DMS53 treated with DMSO at 0.1 percent for 48 hours (cell line): ENCODE measurements around the gene HK1.
"Not testable (repeated sequence)": the region's sequence is repeated elsewhere in the genome, so short reads cannot be mapped to it uniquely, and the experiment has no call there.

Experiments
- DNase-seq: peaks from one replicate; lab custom pipeline; 2025; ENCODE audit not compliant: unreplicated experiment; lab: John Stamatoyannopoulos, UW

HK1 gene

GRCh38 chr10:69278446-69278963 lies at the start of gene HK1:
Gene HK1 (plus strand): TSS chr10:69278496.
- DNase-seq, result no peak

DNA sequence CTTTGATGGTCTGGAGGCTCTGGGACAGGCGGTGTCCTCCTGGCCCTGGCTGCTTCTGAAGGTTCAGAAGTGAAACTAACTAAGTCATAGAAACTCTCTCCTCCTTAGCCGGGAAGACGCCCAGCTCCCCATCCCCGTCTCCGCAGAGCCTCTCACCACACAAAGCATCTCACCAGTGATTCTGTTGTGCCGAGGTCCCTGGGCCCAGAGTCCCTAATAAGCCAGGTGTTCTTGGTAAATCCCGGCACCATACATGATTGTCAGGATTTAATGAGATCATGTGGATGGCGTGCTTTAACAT lies 48.7 kb upstream of the HK1 start:
- DNase-seq, result no peak

- no peak for DNase-seq
These were observed 48.2 kb upstream of the HK1 start for GRCh38 chr10:69230128-69230527.

DNA sequence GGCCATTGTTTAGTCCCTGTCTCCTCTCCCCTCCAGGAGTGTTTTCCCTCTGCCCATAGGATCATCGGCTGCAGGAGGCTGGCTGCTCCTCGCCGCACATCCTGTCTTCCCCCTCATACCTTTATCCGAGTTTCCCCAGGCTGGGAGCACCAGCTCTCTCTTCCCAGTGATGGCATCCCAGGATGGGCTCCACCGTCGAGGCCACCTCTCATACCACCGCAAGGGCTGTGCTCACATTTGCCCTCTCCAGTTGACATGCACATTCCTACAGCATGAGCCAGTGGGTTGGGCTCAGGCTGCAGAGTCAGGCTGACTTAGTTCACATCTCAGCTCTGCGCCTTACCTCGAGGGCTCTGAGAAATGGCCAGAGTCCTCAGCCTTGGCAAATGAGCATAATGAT lies 46.0 kb upstream of the HK1 start:
- DNase-seq, result no peak

DNA sequence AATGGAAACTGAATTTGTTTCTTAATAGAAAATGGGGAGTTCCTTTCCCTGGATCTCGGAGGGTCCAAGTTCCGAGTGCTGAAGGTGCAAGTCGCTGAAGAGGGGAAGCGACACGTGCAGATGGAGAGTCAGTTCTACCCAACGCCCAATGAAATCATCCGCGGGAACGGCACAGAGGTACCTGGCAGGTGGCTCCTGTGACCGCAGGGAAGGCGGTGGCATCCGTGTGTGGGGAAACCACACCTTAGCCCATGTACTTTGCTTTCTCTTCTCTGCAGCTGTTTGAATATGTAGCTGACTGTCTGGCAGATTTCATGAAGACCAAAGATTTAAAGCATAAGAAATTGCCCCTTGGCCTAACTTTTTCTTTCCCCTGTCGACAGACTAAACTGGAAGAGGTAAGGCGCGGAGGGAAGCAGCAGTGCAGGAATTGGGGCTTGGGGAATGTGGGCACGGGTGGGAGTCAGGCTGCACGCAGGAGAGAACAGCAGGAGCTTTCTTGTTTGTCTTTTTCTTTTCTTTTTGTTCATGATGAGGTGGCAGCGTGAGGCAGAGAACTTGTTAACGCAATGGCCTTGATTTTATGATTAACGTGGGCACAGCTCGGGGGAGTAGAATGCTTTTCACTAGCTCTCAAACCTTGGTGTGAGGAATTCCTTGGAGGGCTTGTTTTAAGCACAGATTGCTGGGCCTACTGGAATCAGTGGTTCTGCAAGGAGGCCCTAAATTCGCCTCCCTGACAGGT lies 45.4 kb upstream of the HK1 start:
- DNase-seq, result no peak

DNA sequence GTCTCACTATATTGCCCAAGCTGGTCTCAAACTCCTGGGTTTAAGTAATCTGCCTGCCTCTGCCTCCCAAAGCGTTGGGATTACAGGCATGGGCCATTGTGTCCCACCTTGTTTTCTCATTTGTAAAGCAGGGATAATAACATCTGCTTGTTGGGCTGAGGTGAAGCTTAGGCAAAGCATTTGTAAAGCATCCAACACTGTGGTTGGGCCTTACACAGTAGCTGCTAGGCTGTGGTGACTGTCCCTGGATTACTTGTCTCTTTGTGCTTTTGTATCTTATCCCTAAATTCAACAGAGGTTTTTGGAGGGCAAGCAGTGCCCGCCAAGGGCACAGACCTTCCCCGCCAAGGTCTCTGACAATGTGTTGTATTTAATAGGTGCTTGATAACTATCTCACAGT lies 43.8 kb upstream of the HK1 start:
- no peak for DNase-seq

DNA sequence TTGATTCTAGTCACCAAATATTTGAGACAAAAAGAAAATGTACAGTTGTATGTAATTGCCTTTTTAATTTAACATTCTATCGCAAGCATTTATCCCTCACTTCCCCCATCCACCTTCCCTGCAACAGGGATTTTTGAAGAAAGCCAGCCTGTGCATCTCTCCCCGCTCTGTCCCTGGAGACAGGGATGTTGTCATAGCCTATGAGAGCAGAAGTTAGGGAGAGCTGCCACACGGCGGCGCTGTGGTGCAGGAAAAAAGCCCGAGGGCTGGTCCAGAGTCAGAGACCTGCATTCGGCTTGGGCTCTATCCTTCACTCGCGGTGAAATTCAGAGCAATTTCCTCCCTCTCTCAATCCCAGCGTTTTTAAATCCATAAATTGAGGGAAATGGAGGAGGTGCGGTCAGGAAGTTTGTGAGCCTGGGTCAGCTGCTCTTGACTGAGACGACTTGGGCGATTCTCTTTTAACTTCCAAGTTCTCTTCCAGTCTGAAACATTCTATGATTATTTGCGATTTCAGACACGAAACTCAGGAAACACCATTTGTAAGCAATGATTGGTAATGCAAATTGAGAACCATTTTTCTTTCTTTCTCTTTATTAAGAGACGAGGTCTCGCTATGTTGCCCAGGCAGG lies 40.7 kb upstream of the HK1 start:
- DNase-seq, result peak; percentile 63

DNA sequence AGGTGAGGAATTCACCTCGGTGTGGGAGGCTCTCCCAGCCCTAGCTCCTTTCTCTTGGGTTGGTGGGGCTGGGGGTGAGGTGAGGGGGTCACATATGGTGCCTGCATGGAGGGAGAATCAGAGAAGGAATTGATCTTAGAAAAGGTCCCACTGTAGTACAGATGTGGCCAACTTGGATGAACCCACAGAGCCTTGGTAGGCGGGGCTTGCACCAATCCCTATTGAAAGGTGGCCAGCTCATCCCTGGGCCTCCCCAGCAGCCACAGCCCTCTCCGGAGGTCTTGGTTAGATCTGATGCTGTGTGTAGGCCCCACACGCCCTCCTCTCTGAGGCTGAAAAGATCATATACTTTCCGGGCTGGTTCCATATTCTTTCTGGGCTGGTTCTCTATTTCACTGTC lies 39.2 kb upstream of the HK1 start:
- no peak for DNase-seq

DNA sequence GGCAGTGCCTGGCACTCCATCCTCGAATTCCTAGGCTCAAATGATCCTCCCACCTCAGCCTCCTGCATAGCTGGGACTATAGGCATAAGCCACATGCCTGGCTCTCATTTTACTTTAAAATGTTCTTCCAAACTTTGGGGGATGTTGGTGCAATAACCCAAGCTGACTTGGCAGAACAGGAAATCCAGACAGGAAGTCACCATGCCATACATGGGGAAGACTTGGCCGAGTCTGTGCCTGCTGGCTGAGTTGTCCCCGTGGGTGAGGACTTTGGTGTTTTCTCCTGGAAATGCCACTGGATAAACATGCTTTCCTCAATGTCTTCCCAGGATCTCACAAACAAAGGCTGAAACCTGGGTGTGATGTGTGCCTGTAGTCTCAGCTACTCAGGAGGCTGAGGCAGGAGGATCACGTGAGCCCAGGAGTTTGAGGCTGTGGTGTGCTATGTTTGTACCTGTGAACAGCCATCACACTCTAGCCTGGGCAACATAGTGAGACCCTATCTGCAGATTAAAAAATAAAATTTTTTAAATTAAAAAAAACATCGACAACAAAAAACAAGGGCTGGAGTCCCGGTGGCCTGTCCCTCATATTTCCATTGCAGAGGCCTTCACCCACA lies 38.4 kb upstream of the HK1 start:
- no peak for DNase-seq

- DNase-seq, result no peak
These were observed 37.8 kb upstream of the HK1 start for GRCh38 chr10:69240455-69240854.

- DNase-seq, result no peak
These were observed 36.7 kb upstream of the HK1 start for GRCh38 chr10:69241575-69241974.

DNA sequence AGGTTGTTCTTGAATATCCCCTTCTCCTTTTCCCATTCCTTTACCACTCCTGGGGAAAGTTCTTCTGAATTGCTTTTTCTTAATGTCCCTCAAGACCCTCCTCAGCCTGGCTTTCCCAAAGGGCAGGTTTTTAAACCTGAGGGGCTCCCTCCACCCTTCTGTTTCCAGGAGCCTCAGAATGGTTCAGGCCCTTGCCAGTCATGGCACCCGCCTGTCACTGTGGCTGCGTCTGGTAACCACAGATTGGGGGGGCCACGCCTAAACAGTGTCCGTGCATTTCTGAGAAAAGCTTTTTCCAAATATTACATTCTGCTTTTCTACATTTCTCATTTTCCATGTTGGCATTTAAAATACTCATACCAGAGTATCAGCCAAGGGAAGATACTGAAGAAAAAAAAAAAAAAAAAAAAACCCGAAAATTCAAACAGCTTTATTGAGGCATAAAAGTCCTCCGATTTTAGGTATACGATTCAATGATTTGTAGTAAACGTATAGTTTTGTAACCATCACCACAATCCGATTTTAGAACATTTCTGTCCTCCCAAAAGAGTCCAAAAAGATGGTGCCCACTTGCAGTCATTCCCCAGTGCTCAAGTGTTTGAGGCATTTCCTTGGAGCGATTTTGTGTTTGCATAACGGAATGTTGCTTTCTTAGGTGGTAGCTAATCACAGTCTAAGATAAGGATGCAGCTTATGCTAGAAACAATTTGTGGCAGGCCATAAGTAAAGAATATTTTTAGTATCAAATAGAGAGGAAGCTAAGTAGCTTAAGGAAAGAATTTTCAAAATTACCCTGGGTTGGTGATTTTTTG lies 36.0 kb upstream of the HK1 start:
- no peak for DNase-seq

- no peak for DNase-seq
These were observed 35.5 kb upstream of the HK1 start for GRCh38 chr10:69242852-69243212.

DNA sequence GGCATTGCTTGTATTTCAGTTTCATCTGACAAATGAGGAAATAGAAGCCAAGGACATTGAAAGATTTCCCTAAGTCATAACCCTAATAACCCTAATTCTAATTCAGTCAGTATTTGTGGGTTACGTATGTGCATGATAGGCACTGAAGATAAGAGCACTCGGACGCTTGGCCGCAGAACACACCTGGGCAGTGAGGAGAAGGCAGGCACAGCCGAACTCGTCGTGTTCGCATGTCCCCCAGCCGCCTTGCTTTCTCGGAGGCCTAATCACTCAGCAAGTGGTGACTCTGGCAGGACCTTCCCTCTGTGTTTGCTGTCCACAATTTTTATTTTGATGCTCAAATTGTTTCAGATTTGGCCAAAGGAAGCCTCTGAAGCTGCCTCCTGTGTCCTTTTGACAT lies 34.5 kb upstream of the HK1 start:
- DNase-seq, result no peak

- no peak for DNase-seq
These were observed 32.3 kb upstream of the HK1 start for GRCh38 chr10:69246036-69246435.

- DNase-seq, result no peak
These were observed 31.5 kb upstream of the HK1 start for GRCh38 chr10:69246581-69247312.

DNA sequence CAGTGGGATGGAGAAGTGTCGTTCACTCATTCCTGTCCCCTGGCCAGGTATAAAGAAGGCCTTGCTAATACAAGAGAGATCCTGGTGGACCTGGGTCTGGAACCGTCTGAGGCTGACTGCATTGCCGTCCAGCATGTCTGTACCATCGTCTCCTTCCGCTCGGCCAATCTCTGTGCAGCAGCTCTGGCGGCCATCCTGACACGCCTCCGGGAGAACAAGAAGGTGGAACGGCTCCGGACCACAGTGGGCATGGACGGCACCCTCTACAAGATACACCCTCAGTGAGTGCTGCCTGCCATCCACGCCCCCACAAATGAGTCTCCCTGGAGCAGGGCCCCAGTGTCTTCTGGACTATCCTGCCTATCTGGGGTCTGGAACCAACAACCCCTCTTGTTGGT lies 31.0 kb upstream of the HK1 start:
- DNase-seq, result no peak

- DNase-seq, result no peak
These were observed 30.1 kb upstream of the HK1 start for GRCh38 chr10:69248117-69248730.

DNA sequence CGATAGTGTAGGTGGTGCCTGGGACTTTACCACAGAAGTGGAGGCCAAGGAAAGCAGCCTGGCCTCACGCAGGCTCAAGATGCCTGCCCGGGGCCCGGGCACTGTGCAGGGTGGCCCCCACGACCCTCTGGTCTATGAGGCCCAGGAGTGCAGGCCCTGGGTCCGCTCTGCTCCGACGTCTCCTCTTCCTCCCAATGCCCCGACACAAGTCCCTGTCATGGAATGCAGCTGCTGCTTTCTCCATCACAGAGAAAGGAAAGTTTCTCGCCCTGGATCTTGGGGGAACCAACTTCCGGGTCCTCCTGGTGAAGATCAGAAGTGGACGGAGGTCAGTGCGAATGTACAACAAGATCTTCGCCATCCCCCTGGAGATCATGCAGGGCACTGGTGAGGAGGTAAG lies 28.3 kb upstream of the HK1 start:
- DNase-seq, result no peak

GRCh38 chr10:69251417-69251816 lies 26.9 kb upstream of the HK1 start:
- DNase-seq, result not testable (repeated sequence)

DNA sequence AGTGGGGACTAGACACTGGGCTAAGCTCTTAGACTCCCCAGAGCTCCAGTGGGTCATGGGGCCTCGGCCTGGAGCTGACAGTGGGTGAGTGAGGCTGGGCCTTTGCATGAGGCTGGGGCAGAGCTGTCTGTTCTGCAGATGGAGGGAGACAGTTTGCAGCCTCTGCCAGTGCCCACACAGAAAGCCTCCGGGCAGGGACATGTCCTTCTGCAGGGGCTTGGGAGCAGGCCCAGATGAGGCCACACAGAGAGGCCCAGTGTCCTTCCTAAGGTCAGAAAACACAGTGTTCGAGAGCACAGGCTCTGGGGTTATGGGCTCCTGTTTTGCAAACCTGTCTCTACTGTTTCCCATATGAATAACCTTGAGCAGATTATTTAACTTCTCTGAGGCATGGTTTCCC lies 25.1 kb upstream of the HK1 start:
- DNase-seq, result no peak
